ENCODE data around the gene TEP1. TPM values are rescaled to one million over a fixed set of nuclear protein-coding genes. Genes with fewer than 3 reads are reported as not detected.

Gene TEP1
- total RNA-seq, 1 experiment from 2014 or later, result 30.4 TPM

- no peak for TF ChIP-seq CTCF (IDR thresholded peaks at IDR 0.05; ENCODE audit: unreplicated experiment)
- Mint-ChIP-seq H3K9me3 (ENCODE audit: low read depth, unreplicated experiment) (no peaks in the 10 kb centered on the region), H3K36me3 (ENCODE audit: insufficient read depth, unreplicated experiment) (peaks cover 37% of the 10 kb centered on the region), H3K27me3 (ENCODE audit: unreplicated experiment) (no peaks in the 10 kb centered on the region), H3K27ac (ENCODE audit: unreplicated experiment) (peak overlapping the region; percentile 85), H3K4me1 (ENCODE audit: low read depth, unreplicated experiment) (peaks cover 13% of the 10 kb centered on the region), H3K4me3 (ENCODE audit: low read depth, unreplicated experiment) (peak overlapping the region; percentile 93)
- no peak for DNase-seq
- intact Hi-C loops (cut with micrococcal nuclease; ENCODE audit: unreplicated experiment), result loop anchor here (5.0 kb wide), 1 partner anchor 349 kb away; the partner anchor contains the start of gene RNASE4
- BruUV-seq (replicated peaks), result no TSS peak
- CTCF ChIA-PET, result interaction anchor here (1.1 to 2.3 kb wide), 2 partner anchors 10 to 21 kb away, joined by 3 to 12 read pairs; partner anchors contain the start of gene PARP2
These were observed 79.8 kb downstream of the TEP1 start for GRCh38 chr14:20333494-20333841.

- intact Hi-C loops (cut with micrococcal nuclease; ENCODE audit: unreplicated experiment), result loop anchor here (5.0 kb wide), 1 partner anchor 349 kb away; the partner anchor contains the start of gene RNASE4
- Mint-ChIP-seq H3K4me3 (ENCODE audit: low read depth, unreplicated experiment) (peak within 1 kb of the TSS; percentile 93), H3K27ac (ENCODE audit: unreplicated experiment) (peak within 1 kb of the TSS; percentile 85), H3K27me3 (ENCODE audit: unreplicated experiment) (no peaks in the 10 kb centered on the region), H3K9me3 (ENCODE audit: low read depth, unreplicated experiment) (no peaks in the 10 kb centered on the region), H3K4me1 (ENCODE audit: low read depth, unreplicated experiment) (peaks cover 13% of the 10 kb centered on the region), H3K36me3 (ENCODE audit: insufficient read depth, unreplicated experiment) (peaks cover 37% of the 10 kb centered on the region)
- DNase-seq, result peak; percentile 56
- TSS peak; percentile 86 for BruUV-seq (replicated peaks)
- TF ChIP-seq CTCF (IDR thresholded peaks at IDR 0.05; ENCODE audit: unreplicated experiment), result no peak
- CTCF ChIA-PET, result interaction anchor here (1.1 to 2.3 kb wide), 3 partner anchors 9 to 22 kb away, joined by 3 to 12 read pairs (median 3); partner anchors contain the start of gene PARP2
These were observed 80.4 kb downstream of the TEP1 start, which contains the start of gene CCNB1IP1 for GRCh38 chr14:20332788-20333493. Gene CCNB1IP1, minus strand, starts transcription at chr14:20333279. Its CDS starts 16,756 bp downstream, at chr14:20316523.

GRCh38 chr14:20332431-20332787 lies 80.9 kb downstream of the TEP1 start:
- H3K27me3 Mint-ChIP-seq (ENCODE audit: unreplicated experiment), result no peaks in the 10 kb centered on the region
- BruUV-seq (replicated peaks), result no TSS peak
- peak overlapping the region; percentile 85 for H3K27ac Mint-ChIP-seq (ENCODE audit: unreplicated experiment)
- peaks cover 13% of the 10 kb centered on the region for H3K4me1 Mint-ChIP-seq (ENCODE audit: low read depth, unreplicated experiment)
- no peak for DNase-seq
- peaks cover 41% of the 10 kb centered on the region for H3K36me3 Mint-ChIP-seq (ENCODE audit: insufficient read depth, unreplicated experiment)
- CTCF ChIA-PET, result interaction anchor here (1.1 to 2.3 kb wide), 2 partner anchors 9 to 11 kb away, joined by 3 to 12 read pairs; partner anchors contain the start of gene PARP2
- TF ChIP-seq CTCF (IDR thresholded peaks at IDR 0.05; ENCODE audit: unreplicated experiment), result no peak
- H3K4me3 Mint-ChIP-seq (ENCODE audit: low read depth, unreplicated experiment), result peak overlapping the region; percentile 93
- H3K9me3 Mint-ChIP-seq (ENCODE audit: low read depth, unreplicated experiment), result no peaks in the 10 kb centered on the region
- intact Hi-C loops (cut with micrococcal nuclease; ENCODE audit: unreplicated experiment), result loop anchor here (5.0 kb wide), 1 partner anchor 350 kb away; the partner anchor contains the start of gene RNASE4

GRCh38 chr14:20331053-20331613 lies 82.2 kb downstream of the TEP1 start:
- CTCF ChIA-PET, result no interaction called here
- no TSS peak for BruUV-seq (replicated peaks)
- no peak for DNase-seq
- Mint-ChIP-seq H3K4me1 (ENCODE audit: low read depth, unreplicated experiment) (peaks cover 13% of the 10 kb centered on the region), H3K9me3 (ENCODE audit: low read depth, unreplicated experiment) (no peaks in the 10 kb centered on the region), H3K27ac (ENCODE audit: unreplicated experiment) (peak overlapping the region; percentile 85), H3K36me3 (ENCODE audit: insufficient read depth, unreplicated experiment) (peaks cover 42% of the 10 kb centered on the region), H3K4me3 (ENCODE audit: low read depth, unreplicated experiment) (peak overlapping the region; percentile 93), H3K27me3 (ENCODE audit: unreplicated experiment) (no peaks in the 10 kb centered on the region)
- intact Hi-C loops (cut with micrococcal nuclease; ENCODE audit: unreplicated experiment), result loop anchor here (5.0 kb wide), 1 partner anchor 351 kb away; the partner anchor contains the start of gene RNASE4
- TF ChIP-seq CTCF (IDR thresholded peaks at IDR 0.05; ENCODE audit: unreplicated experiment), result no peak
